Breast epithelium (tissue), 4 donors: ENCODE measurements around the gene SYCN. TPM values are rescaled to one million over a fixed set of nuclear protein-coding genes. Genes with fewer than 3 reads are reported as not detected.

Experiments
- DNase-seq, 2 donors: peaks; one replicate each; pipeline ENCODE4 v3.0.0-alpha.2; 2019; ENCODE audit warnings: low spot score in 2 of 2
- H3K27ac ChIP-seq, 2 donors: fragments of 200-600 bp; sonication (generic) in 1 of 2; one replicate each; pipeline ENCODE4 v1.5.1; 2016 to 2019; ENCODE audit warnings: mild to moderate bottlenecking in 1 of 2
- H3K27me3 ChIP-seq, 2 donors: fragments of 200-600 bp; sonication (generic) in 1 of 2; one replicate each; pipeline versions ENCODE4 v1.5.1 to v1.6.0; 2017 to 2019; ENCODE audit warnings: control low read depth in 1 of 2, mild to moderate bottlenecking in 1 of 2
- H3K36me3 ChIP-seq: fragments of 200-600 bp; one replicate; pipeline ENCODE4 v1.5.1; 2019
- H3K4me1 ChIP-seq, 2 donors: fragments of 200-600 bp; sonication (generic); one replicate each; pipeline ENCODE4 v1.5.1; 2016 to 2019; ENCODE audit warnings: control low read depth in 1 of 2
- H3K4me3 ChIP-seq, 3 donors: fragments of 200-600 bp; sonication (generic); 1 replicate in 2 of 3; 2 replicates in 1 of 3; pipeline ENCODE4 v1.5.1; 2016 to 2019; ENCODE audit warnings: mild to moderate bottlenecking in 3 of 3, moderate library complexity in 2 of 3
- H3K9me3 ChIP-seq, 2 donors: fragments of 200-600 bp; sonication (generic) in 1 of 2; one replicate each; pipeline ENCODE4 v1.5.1; 2016 to 2019; ENCODE audit warnings: control low read depth in 1 of 2
- CTCF ChIP-seq, 3 donors: fragments of 450-650 bp; IDR thresholded peaks; one replicate each; pipeline ENCODE4 v1.5.1; 2016 to 2017; ENCODE audit warnings: antibody characterized with exemption in 3 of 3, mild to moderate bottlenecking in 3 of 3, moderate library complexity in 3 of 3
- POLR2A ChIP-seq: fragments of 450-650 bp; IDR thresholded peaks from one replicate; pipeline ENCODE4 v1.6.1; 2016; ENCODE audit warnings: antibody characterized with exemption, mild to moderate bottlenecking, moderate library complexity
- POLR2AphosphoS5 ChIP-seq, 3 donors: sonication (generic); formaldehyde crosslinking; IDR thresholded peaks; one replicate each; pipeline ENCODE4 v1.6.1; 2017; ENCODE audit warnings: antibody characterized with exemption in 3 of 3
- intact Hi-C: fragments of 100-400 bp; cut with DNase I; formaldehyde crosslinking; loops from one replicate; pipeline ENCODE4 v1.15.1; 2023; ENCODE audit warnings: low total_unique reads
- total RNA-seq, 3 donors: library from RNA; depleted of rRNA; stranded (reverse); fragments of >200 nt; gene quantifications; one replicate each; pipeline ENCODE4 v1.1.0, GENCODE V29; 2016

Gene SYCN
- total RNA-seq, 3 donors from 2014 or later = not detected

GRCh38 chr19:39190768-39191167 lies 13.3 kb downstream of the SYCN start:
- Histone ChIP-seq H3K4me1 (no peaks in the 10 kb centered on the region), H3K27me3 (no peaks in the 10 kb centered on the region), H3K9me3 (no peaks in the 10 kb centered on the region), H3K4me3 (no peak overlapping the region), H3K27ac (no peak overlapping the region), H3K36me3 (no peaks in the 10 kb centered on the region)
- TF ChIP-seq POLR2AphosphoS5 (IDR thresholded peaks at IDR 0.05) = no peak
- TF ChIP-seq CTCF (IDR thresholded peaks at IDR 0.05) = no peak
- no peak for TF ChIP-seq POLR2A
- DNase-seq = no peak
- intact Hi-C loops = no loop called here

- Histone ChIP-seq H3K4me3 (no peak overlapping the region), H3K27me3 (no peaks in the 10 kb centered on the region), H3K9me3 (no peaks in the 10 kb centered on the region), H3K27ac (no peak overlapping the region), H3K4me1 (no peaks in the 10 kb centered on the region), H3K36me3 (no peaks in the 10 kb centered on the region)
- DNase-seq = no peak
- intact Hi-C loops = loop anchor here (5.0 kb wide), 1 partner anchor 503 kb away; no protein-coding TSS in a partner anchor
- TF ChIP-seq POLR2AphosphoS5 (IDR thresholded peaks at IDR 0.05) = no peak
- TF ChIP-seq POLR2A = no peak
- no peak for TF ChIP-seq CTCF (IDR thresholded peaks at IDR 0.05)
Observed at GRCh38 chr19:39188960-39189359, 15.1 kb downstream of the SYCN start.

- TF ChIP-seq POLR2A = no peak
- TF ChIP-seq CTCF (IDR thresholded peaks at IDR 0.05) = no peak
- no peak for TF ChIP-seq POLR2AphosphoS5 (IDR thresholded peaks at IDR 0.05)
- Histone ChIP-seq H3K36me3 (no peaks in the 10 kb centered on the region), H3K9me3 (no peaks in the 10 kb centered on the region), H3K4me1 (no peaks in the 10 kb centered on the region), H3K27me3 (no peaks in the 10 kb centered on the region), H3K27ac (no peak overlapping the region), H3K4me3 (no peak overlapping the region)
- DNase-seq = no peak
- intact Hi-C loops = loop anchor here (5.0 kb wide), 1 partner anchor 505 kb away; no protein-coding TSS in a partner anchor
Observed at GRCh38 chr19:39187552-39187943, 16.5 kb downstream of the SYCN start.

GRCh38 chr19:39186391-39186790 lies 17.7 kb downstream of the SYCN start:
- no peak for TF ChIP-seq POLR2A
- TF ChIP-seq POLR2AphosphoS5 (IDR thresholded peaks at IDR 0.05) = no peak
- no peak for TF ChIP-seq CTCF (IDR thresholded peaks at IDR 0.05)

GRCh38 chr19:39183104-39183503 lies 21.0 kb downstream of the SYCN start:
- Histone ChIP-seq H3K36me3 (peaks cover 7% of the 10 kb centered on the region), H3K4me1 (no peaks in the 10 kb centered on the region), H3K27ac (no peak overlapping the region), H3K9me3 (no peaks in the 10 kb centered on the region), H3K4me3 (no peak overlapping the region), H3K27me3 (no peaks in the 10 kb centered on the region)
- intact Hi-C loops = no loop called here
- no peak for DNase-seq
- no peak for TF ChIP-seq POLR2AphosphoS5 (IDR thresholded peaks at IDR 0.05)

More at GRCh38 chr19:39186391-39186790, 17.7 kb downstream of the SYCN start:
- no peaks in the 10 kb centered on the region for H3K27me3 ChIP-seq
- no peak overlapping the region for H3K27ac ChIP-seq
- no peak for DNase-seq
- intact Hi-C loops = loop anchor here (5.0 kb wide), 1 partner anchor 506 kb away; no protein-coding TSS in a partner anchor
- no peaks in the 10 kb centered on the region for H3K9me3 ChIP-seq
- no peak overlapping the region for H3K4me3 ChIP-seq
- H3K4me1 ChIP-seq = no peaks in the 10 kb centered on the region
- no peaks in the 10 kb centered on the region for H3K36me3 ChIP-seq

- Histone ChIP-seq H3K36me3 (peaks cover 9% of the 10 kb centered on the region), H3K27ac (no peak overlapping the region), H3K4me3 (no peak overlapping the region), H3K27me3 (no peaks in the 10 kb centered on the region), H3K4me1 (no peaks in the 10 kb centered on the region), H3K9me3 (no peaks in the 10 kb centered on the region)
- TF ChIP-seq POLR2A (no peak), CTCF (IDR thresholded peaks at IDR 0.05) (no peak)
- no peak for DNase-seq
- intact Hi-C loops = no loop called here
Observed at GRCh38 chr19:39182174-39182505, 21.9 kb downstream of the SYCN start.
